DOHH2 (cell line): ENCODE data around the gene PLPPR5.

ENCODE experiments used
- H3F3A ChIP-seq: fragments of 200-600 bp; sonication (generic), shearing (Covaris generic); 2 replicates; pipeline ENCODE4 v1.6.0; 2016; ENCODE audit warnings: antibody characterized with exemption, mild to moderate bottlenecking; ENCODE audit not compliant: control insufficient read depth, insufficient read depth
- H3K27ac ChIP-seq: fragments of 200-600 bp; sonication (generic); 2 replicates; pipeline ENCODE4 v1.5.1; 2014; ENCODE audit warnings: low read depth, mild to moderate bottlenecking, low read length, moderate library complexity
- H3K27me3 ChIP-seq: fragments of 200-600 bp; sonication (generic); 2 replicates; pipeline ENCODE4 v1.6.1; 2014; ENCODE audit warnings: mild to moderate bottlenecking, low read length, mixed read lengths; ENCODE audit not compliant: control insufficient read depth
- H3K36me3 ChIP-seq: fragments of 200-600 bp; sonication (generic); 2 replicates; pipeline ENCODE4 v1.6.1; 2014; ENCODE audit warnings: mild to moderate bottlenecking, low read length, moderate library complexity, mixed read lengths; ENCODE audit not compliant: control insufficient read depth
- H3K4me1 ChIP-seq: fragments of 200-600 bp; sonication (generic); 2 replicates; pipeline ENCODE4 v1.6.1; 2014; ENCODE audit warnings: mild to moderate bottlenecking, low read length, mixed read lengths; ENCODE audit not compliant: control insufficient read depth
- H3K4me2 ChIP-seq: fragments of 200-600 bp; sonication (generic); 2 replicates; pipeline ENCODE4 v1.6.0; 2014; ENCODE audit warnings: mild to moderate bottlenecking, low read length, moderate library complexity
- H3K4me3 ChIP-seq: fragments of 200-600 bp; sonication (generic); 2 replicates; pipeline ENCODE4 v1.5.1; 2014; ENCODE audit warnings: mild to moderate bottlenecking, low read length, mixed read lengths
- H3K79me2 ChIP-seq: fragments of 200-600 bp; sonication (generic); 2 replicates; pipeline ENCODE4 v1.6.1; 2014; ENCODE audit warnings: mild to moderate bottlenecking, low read length, mixed read lengths; ENCODE audit not compliant: control insufficient read depth
- H3K9me2 ChIP-seq: fragments of 200-600 bp; sonication (generic); replicated peaks from 2 replicates; pipeline ENCODE4 v1.6.1; 2014; ENCODE audit warnings: mild to moderate bottlenecking, low read length, mixed read lengths; ENCODE audit not compliant: control insufficient read depth
- H3K9me3 ChIP-seq: fragments of 200-600 bp; sonication (generic); 2 replicates; pipeline ENCODE4 v1.6.1; 2014; ENCODE audit warnings: antibody characterized with exemption, low read length, mixed read lengths; ENCODE audit not compliant: control insufficient read depth, insufficient read depth
- H4K20me1 ChIP-seq: fragments of 200-600 bp; sonication (generic); 2 replicates; pipeline ENCODE4 v1.6.0; 2014; ENCODE audit warnings: low read depth, mild to moderate bottlenecking, antibody characterized with exemption, low read length, moderate library complexity; ENCODE audit not compliant: control insufficient read depth, insufficient read depth
- CTCF ChIP-seq: fragments of 200-600 bp; sonication (generic); IDR thresholded peaks from one replicate; pipeline ENCODE4 v1.5.1; 2014; ENCODE audit warnings: antibody characterized with exemption, mild to moderate bottlenecking, low read depth, low read length; ENCODE audit not compliant: poor library complexity, severe bottlenecking
- EZH2phosphoT487 ChIP-seq: fragments of 200-600 bp; sonication (generic); IDR thresholded peaks from 2 replicates; pipeline ENCODE4 v1.6.1; 2017; ENCODE audit warnings: borderline replicate concordance, mild to moderate bottlenecking, antibody characterized with exemption, low read length, moderate library complexity, mixed read lengths

PLPPR5 gene

DNA sequence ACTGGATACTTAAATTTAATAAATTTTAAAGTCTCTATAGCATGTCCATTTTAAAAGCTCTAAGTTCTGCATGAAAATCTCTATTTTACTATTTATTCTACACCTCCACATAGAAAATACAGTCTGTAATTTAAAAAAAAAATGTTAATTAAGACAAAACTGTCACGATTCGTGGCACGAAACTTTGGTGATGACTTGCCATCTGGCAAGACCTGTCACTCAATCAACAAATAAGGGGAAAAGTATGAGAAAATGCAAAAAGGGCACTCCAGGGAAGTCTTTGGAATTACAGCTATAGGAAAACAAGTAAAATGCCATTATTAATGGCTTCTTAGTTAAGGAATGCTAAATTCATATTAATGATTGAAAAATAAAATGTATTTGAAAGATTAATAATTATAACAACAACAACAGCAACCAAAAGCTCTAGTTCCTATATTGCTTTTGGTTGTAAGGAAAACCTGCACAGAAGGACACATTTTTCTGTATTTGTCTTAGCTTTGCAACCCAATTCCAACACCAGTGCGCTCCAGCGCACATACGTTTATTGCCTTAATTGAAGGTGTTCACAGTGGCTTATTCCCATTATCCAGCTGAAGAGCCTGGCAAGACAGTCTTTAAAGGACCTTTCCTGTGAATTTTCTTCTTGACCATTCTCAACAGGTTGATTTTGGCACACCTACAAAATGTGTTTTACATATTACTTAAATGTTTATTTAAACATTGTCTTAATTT is 107.8 kb downstream of the PLPPR5 start:
- no peaks in the 10 kb centered on the region for H3K79me2 ChIP-seq
- H3K9me2 ChIP-seq: no peaks in the 10 kb centered on the region
- H3F3A ChIP-seq: no peaks in the 10 kb centered on the region
- H3K9me3 ChIP-seq: no peaks in the 10 kb centered on the region
- H3K4me1 ChIP-seq: no peaks in the 10 kb centered on the region
- H4K20me1 ChIP-seq: no peaks in the 10 kb centered on the region
- no peaks in the 10 kb centered on the region for H3K36me3 ChIP-seq
- H3K27me3 ChIP-seq: no peaks in the 10 kb centered on the region
- no peak overlapping the region for H3K27ac ChIP-seq
- H3K4me2 ChIP-seq: no peak overlapping the region
- no peak overlapping the region for H3K4me3 ChIP-seq
- TF ChIP-seq CTCF: no peak
- no peak for TF ChIP-seq EZH2phosphoT487

- Histone ChIP-seq H3K4me3 (no peak overlapping the region), H4K20me1 (no peaks in the 10 kb centered on the region), H3K4me1 (no peaks in the 10 kb centered on the region), H3K27me3 (no peaks in the 10 kb centered on the region), H3K79me2 (no peaks in the 10 kb centered on the region), H3K36me3 (no peaks in the 10 kb centered on the region), H3K27ac (no peak overlapping the region), H3K9me2 (no peaks in the 10 kb centered on the region), H3F3A (no peaks in the 10 kb centered on the region), H3K4me2 (no peak overlapping the region), H3K9me3 (no peaks in the 10 kb centered on the region)
- no peak for TF ChIP-seq EZH2phosphoT487
- TF ChIP-seq CTCF: no peak
These were observed 111.3 kb downstream of the PLPPR5 start for GRCh38 chr1:98893371-98893770.

DNA sequence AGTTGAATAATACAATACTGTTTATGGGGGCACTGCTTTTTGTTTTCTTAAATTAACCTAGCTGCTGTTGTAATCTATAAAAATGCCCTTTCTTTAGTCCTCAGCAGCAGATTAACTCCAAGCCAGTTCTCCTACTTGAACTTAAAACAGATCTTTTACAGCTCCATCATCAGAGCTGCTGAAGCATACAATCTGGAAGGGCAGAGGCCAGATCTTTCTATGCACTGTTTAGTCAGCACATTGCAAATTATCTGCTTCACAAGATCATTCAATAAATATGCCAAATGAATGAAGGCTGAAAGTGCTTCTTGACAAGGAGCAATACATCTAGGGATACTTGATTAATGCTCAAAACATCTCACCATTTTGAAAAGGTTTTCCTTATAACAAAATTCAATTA is 115.8 kb downstream of the PLPPR5 start:
- no peaks in the 10 kb centered on the region for H4K20me1 ChIP-seq
- no peaks in the 10 kb centered on the region for H3K4me1 ChIP-seq

More for the DNA sequence above, 115.8 kb downstream of the PLPPR5 start:
- Histone ChIP-seq H3K4me2 (no peak overlapping the region), H3K27me3 (no peaks in the 10 kb centered on the region), H3K4me3 (no peak overlapping the region), H3K79me2 (no peaks in the 10 kb centered on the region), H3F3A (no peaks in the 10 kb centered on the region), H3K9me2 (no peaks in the 10 kb centered on the region), H3K36me3 (no peaks in the 10 kb centered on the region), H3K27ac (no peak overlapping the region), H3K9me3 (no peaks in the 10 kb centered on the region)
- TF ChIP-seq CTCF: no peak
- no peak for TF ChIP-seq EZH2phosphoT487
